Measurements from ENCODE around the gene PACS2.

- TF ChIP-seq CTCF (IDR thresholded peaks at IDR 0.05; ENCODE audit: low read depth, low read length, missing input control), result no peak
- TF ChIP-seq, protein P1, sequence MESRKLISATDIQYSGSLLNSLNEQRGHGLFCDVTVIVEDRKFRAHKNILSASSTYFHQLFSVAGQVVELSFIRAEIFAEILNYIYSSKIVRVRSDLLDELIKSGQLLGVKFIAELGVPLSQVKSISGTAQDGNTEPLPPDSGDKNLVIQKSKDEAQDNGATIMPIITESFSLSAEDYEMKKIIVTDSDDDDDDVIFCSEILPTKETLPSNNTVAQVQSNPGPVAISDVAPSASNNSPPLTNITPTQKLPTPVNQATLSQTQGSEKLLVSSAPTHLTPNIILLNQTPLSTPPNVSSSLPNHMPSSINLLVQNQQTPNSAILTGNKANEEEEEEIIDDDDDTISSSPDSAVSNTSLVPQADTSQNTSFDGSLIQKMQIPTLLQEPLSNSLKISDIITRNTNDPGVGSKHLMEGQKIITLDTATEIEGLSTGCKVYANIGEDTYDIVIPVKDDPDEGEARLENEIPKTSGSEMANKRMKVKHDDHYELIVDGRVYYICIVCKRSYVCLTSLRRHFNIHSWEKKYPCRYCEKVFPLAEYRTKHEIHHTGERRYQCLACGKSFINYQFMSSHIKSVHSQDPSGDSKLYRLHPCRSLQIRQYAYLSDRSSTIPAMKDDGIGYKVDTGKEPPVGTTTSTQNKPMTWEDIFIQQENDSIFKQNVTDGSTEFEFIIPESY (IDR thresholded peaks at IDR 0.05), result no peak
Measured at GRCh38 chr14:105395538-105395854, 80.9 kb downstream of the PACS2 start.
